ENCODE data around the gene METTL23.

GRCh38 chr17:76706817-76707216 is 19.8 kb upstream of the METTL23 start:
- TF ChIP-seq, protein P1, sequence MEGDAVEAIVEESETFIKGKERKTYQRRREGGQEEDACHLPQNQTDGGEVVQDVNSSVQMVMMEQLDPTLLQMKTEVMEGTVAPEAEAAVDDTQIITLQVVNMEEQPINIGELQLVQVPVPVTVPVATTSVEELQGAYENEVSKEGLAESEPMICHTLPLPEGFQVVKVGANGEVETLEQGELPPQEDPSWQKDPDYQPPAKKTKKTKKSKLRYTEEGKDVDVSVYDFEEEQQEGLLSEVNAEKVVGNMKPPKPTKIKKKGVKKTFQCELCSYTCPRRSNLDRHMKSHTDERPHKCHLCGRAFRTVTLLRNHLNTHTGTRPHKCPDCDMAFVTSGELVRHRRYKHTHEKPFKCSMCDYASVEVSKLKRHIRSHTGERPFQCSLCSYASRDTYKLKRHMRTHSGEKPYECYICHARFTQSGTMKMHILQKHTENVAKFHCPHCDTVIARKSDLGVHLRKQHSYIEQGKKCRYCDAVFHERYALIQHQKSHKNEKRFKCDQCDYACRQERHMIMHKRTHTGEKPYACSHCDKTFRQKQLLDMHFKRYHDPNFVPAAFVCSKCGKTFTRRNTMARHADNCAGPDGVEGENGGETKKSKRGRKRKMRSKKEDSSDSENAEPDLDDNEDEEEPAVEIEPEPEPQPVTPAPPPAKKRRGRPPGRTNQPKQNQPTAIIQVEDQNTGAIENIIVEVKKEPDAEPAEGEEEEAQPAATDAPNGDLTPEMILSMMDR (IDR thresholded peaks at IDR 0.05), result no peak
- TF ChIP-seq POLR2A (IDR thresholded peaks at IDR 0.05), result no peak
